A673 (cell line): Measurements from ENCODE around the gene FNDC11.

ENCODE experiments used
- CTCF ChIP-seq: fragments of 300-800, 200-600 bp; sonication (generic); conservative IDR thresholded peaks from 2 replicates; pipeline ENCODE4 v1.5.1; 2017; ENCODE audit warnings: low read depth, mild to moderate bottlenecking, antibody characterized with exemption, low read length, moderate library complexity, mixed read lengths
- EZH2 ChIP-seq: fragments of 200-600 bp; sonication (generic); IDR thresholded peaks from 2 replicates; pipeline ENCODE4 v1.6.1; 2017; ENCODE audit warnings: borderline replicate concordance, low read depth, mild to moderate bottlenecking, mixed read lengths, antibody characterized with exemption, low read length; ENCODE audit not compliant: poor library complexity, severe bottlenecking

GRCh38 chr20:63574156-63574828 lies 20.3 kb downstream of the FNDC11 start, which contains the start of gene HELZ2:
- TF ChIP-seq CTCF: no peak
- no peak for TF ChIP-seq EZH2
